Heart left ventricle (tissue), 16 donors: ENCODE results near the gene PDZD4. TPM values are rescaled to one million over a fixed set of nuclear protein-coding genes. Genes with fewer than 3 reads are reported as not detected.

Experiments used
- ATAC-seq, 4 donors: fragments of 200-7000 bp; cut with Tn5 transposase; one replicate each; pipeline ENCODE4 v1.9.1; 2020 to 2022; ENCODE audit warnings: moderate library complexity in 4 of 4, mild to moderate bottlenecking in 3 of 4, moderate number of reproducible peaks in 1 of 4
- DNase-seq, 5 donors: peaks; one replicate each; pipeline ENCODE4 v3.0.0-alpha.2; 2020
- H3K27ac ChIP-seq, 12 donors: fragments of 200-600 bp; sonication (generic) in 4 of 12; one replicate each; pipeline versions ENCODE4 v1.5.0 to v1.8.0; 2016 to 2022; ENCODE audit warnings: mild to moderate bottlenecking in 2 of 12
- H3K27me3 ChIP-seq, 9 donors: fragments of 200-600 bp; sonication (generic) in 2 of 9; one replicate each; pipeline versions ENCODE4 v1.5.1 to v1.8.0; 2016 to 2022; ENCODE audit warnings: mild to moderate bottlenecking in 3 of 9
- H3K36me3 ChIP-seq, 9 donors: fragments of 200-600 bp; sonication (generic) in 2 of 9; one replicate each; pipeline versions ENCODE4 v1.5.0 to v1.8.0; 2018 to 2022; ENCODE audit warnings: mild to moderate bottlenecking in 2 of 9
- H3K4me1 ChIP-seq, 12 donors: fragments of 200-600 bp; sonication (generic) in 4 of 12; one replicate each; pipeline versions ENCODE4 v1.5.0 to v1.8.0; 2016 to 2022; ENCODE audit warnings: mild to moderate bottlenecking in 3 of 12
- H3K4me3 ChIP-seq, 12 donors: fragments of 200-600 bp; sonication (generic) in 4 of 12; one replicate each; pipeline versions ENCODE4 v1.5.0 to v1.8.0; 2017 to 2022; ENCODE audit warnings: mild to moderate bottlenecking in 9 of 12, moderate library complexity in 4 of 12
- H3K9me3 ChIP-seq, 12 donors: fragments of 200-600 bp; sonication (generic) in 4 of 12; one replicate each; pipeline versions ENCODE4 v1.5.0 to v1.8.0; 2016 to 2022; ENCODE audit warnings: mild to moderate bottlenecking in 1 of 12
- POLR2A ChIP-seq, 2 donors: fragments of 450-650 bp; IDR thresholded peaks; one replicate each; pipeline ENCODE4 v1.6.1; 2017; ENCODE audit warnings: antibody characterized with exemption in 2 of 2, mild to moderate bottlenecking in 2 of 2, moderate library complexity in 2 of 2
- WGBS, 4 donors: extraction: QIAGEN DNeasy Blood & Tissue Kit in 2 of 4; methylation state at CpG; one replicate each; pipeline versions ENCODE4 v1.1.5 to v1.1.7; 2013 to 2018; 5-methylcytosine and 5-hydroxymethylcytosine counted together
- intact Hi-C, 10 donors: fragments of 100-400 bp; cut with DNase I; formaldehyde crosslinking; loops; one replicate each; pipeline versions ENCODE4 v1.11.1 to v1.14.2; 2022
- polyA plus RNA-seq, 2 donors: library from polyadenylated mRNA; stranded (reverse); fragments of 200-250 nt; gene quantifications; one replicate each; pipeline ENCODE4 v1.2.3, GENCODE V29; 2013
- total RNA-seq, 9 donors: library from RNA; depleted of rRNA in 2 of 9; stranded (reverse); fragments of >200 nt in 2 of 9; fragmentation: NEBNext Ultra II Directional in 3 of 9; extraction: Animal tissue kit (Norgen Biotek cat#: 25700) in 3 of 9; gene quantifications; one replicate each; pipeline versions ENCODE4 v1.1.0 to v1.2.4, GENCODE V29; 2016 to 2023
- TF ChIP-seq, protein P1 (sequence below), 12 donors: fragments of 200-600 bp; sonication (generic) in 4 of 12; IDR thresholded peaks; one replicate each; pipeline versions ENCODE4 v1.5.0 to v1.8.0; 2018 to 2022; ENCODE audit warnings: antibody characterized with exemption in 12 of 12, mild to moderate bottlenecking in 5 of 12
- donor health status: ischemic (EF 13 %, LVEDD 7.1; RV severe dilation, severe dysfunction).
- donor health status: healthy with polysubstance abuse.
- donor health status: DM: no; HTN: yes; CAD: no.
- donor health status: DM: no; HTN: no; CAD: no.
- donor health status: ischemic (EF 25% LVEDD 6.9; RV normal size, moderate dysfunction).
- donor health status: ischemic (EF 25% LVEDD 5.7; RV mildly dilated, moderate dysfunction).
- donor health status: healthy.
- donor health status: DM: yes; HTN: yes; CAD: no.
- donor health status: ischemic (EF 35%, LVEDD 5.7; RV mildly dilated, moderate dysfunction).
- donor health status: nonischemic (EF 11% LVEDD 7.7; RV severe dilation, severe dysfunction).
- donor health status: DM: yes; HTN: yes; CAD: no.
- donor health status: PGD.
- donor health status: ischemic (EF 29% LVEDD 5.4; RV normal size, mild dysfunction).
- donor health status: nonischemic (EF 23%, LVEDD 6.1; RV moderate dilation, normal function).

Gene PDZD4
- total and polyA plus RNA-seq, 11 donors: 1.7 to 4.0 (median 2.4) TPM

GRCh38 chrX:153828723-153829548 is 1.4 kb downstream of the PDZD4 start:
- no peaks in the 10 kb centered on the region for H3K9me3 ChIP-seq
- no peaks in the 10 kb centered on the region for H3K36me3 ChIP-seq
- intact Hi-C loops: loop anchor here in 1 of 10 donors (5.0 kb wide), 2 partner anchors 58 to 73 kb away; partner anchors contain the start of genes AVPR2 and L1CAM
- no peak for DNase-seq
- H3K27me3 ChIP-seq: peaks cover 0 to 81% (median 0%) of the 10 kb centered on the region in 9 donors
- H3K4me3 ChIP-seq: peak overlapping the region; percentile 19 to 59 (median 49)
- peaks cover 0 to 23% (median 0%) of the 10 kb centered on the region in 12 donors for H3K4me1 ChIP-seq
- ATAC-seq: peak in 2 of 4 donors; percentile 11 to 40
- TF ChIP-seq, protein P1, sequence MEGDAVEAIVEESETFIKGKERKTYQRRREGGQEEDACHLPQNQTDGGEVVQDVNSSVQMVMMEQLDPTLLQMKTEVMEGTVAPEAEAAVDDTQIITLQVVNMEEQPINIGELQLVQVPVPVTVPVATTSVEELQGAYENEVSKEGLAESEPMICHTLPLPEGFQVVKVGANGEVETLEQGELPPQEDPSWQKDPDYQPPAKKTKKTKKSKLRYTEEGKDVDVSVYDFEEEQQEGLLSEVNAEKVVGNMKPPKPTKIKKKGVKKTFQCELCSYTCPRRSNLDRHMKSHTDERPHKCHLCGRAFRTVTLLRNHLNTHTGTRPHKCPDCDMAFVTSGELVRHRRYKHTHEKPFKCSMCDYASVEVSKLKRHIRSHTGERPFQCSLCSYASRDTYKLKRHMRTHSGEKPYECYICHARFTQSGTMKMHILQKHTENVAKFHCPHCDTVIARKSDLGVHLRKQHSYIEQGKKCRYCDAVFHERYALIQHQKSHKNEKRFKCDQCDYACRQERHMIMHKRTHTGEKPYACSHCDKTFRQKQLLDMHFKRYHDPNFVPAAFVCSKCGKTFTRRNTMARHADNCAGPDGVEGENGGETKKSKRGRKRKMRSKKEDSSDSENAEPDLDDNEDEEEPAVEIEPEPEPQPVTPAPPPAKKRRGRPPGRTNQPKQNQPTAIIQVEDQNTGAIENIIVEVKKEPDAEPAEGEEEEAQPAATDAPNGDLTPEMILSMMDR (IDR thresholded peaks at IDR 0.05): peak in 1 of 12 donors; percentile 22
- no peak for TF ChIP-seq POLR2A (IDR thresholded peaks at IDR 0.05)
- peak overlapping the region in 3 of 12 donors; percentile 9 to 68 (median 56) for H3K27ac ChIP-seq
- WGBS, 4 donors: 4 to 28% (median 16%) methylated on average over 39 to 50 of the region's 50 CpGs

DNA sequence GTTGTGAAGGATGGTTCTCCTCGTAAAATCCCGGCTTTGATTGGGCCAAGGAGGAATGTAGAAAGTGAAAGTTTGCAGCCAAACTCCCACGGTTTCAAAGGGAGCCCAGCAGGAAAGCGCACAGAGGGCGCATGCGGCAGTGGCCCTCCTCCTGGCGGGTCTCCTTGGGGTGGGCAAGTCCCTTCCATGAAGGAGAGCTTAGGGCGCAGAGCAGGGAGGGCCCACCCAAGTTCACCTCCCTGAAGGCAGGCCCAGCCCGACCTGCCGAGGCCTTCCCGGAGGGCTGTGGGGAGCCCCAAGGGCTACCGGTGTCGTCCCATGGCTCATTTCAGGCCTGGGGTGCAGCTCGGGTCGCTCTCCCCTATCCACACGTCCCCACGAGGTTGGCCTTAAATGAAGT is 2.0 kb downstream of the PDZD4 start:
- 27 to 46% (median 43%) methylated on average over 8 to 17 of the region's 17 CpGs for WGBS, 4 donors
- no peak for DNase-seq
- Histone ChIP-seq H3K4me3 (peak overlapping the region in 8 of 12 donors; percentile 4 to 59 (median 51)), H3K27ac (peak overlapping the region in 3 of 12 donors; percentile 9 to 68 (median 56)), H3K4me1 (peaks cover 0 to 23% (median 0%) of the 10 kb centered on the region in 12 donors), H3K9me3 (no peaks in the 10 kb centered on the region), H3K27me3 (peaks cover 0 to 78% (median 0%) of the 10 kb centered on the region in 9 donors), H3K36me3 (no peaks in the 10 kb centered on the region)
- intact Hi-C loops: loop anchor here in 1 of 10 donors (5.0 kb wide), 2 partner anchors 59 to 74 kb away; partner anchors contain the start of genes AVPR2 and L1CAM
- ATAC-seq: no peak
- TF ChIP-seq, protein P1 (IDR thresholded peaks at IDR 0.05): no peak
- TF ChIP-seq POLR2A (IDR thresholded peaks at IDR 0.05): no peak

DNA sequence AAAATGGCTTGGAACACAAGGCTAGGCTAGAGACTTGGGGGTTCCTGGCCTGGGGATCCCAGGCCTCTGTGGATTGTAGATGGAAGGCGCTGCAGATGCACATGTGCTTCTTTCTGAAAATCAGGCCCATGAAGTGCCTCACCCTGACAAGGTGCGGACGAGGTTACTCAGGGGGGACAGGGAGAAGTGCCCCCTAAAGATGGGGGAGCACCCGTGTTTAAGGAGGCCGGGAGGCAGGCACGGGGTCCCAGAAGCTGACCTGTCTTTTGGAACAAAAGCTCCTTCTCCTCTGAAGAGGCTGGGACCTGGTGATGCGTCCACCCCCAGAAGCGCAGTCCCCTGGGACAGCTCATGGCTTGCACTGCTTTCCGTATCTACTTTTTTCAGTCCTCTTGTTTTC is 2.4 kb downstream of the PDZD4 start:
- H3K4me1 ChIP-seq: peaks cover 0 to 23% (median 0%) of the 10 kb centered on the region in 12 donors
- no peaks in the 10 kb centered on the region for H3K9me3 ChIP-seq
- peaks cover 0 to 76% (median 0%) of the 10 kb centered on the region in 9 donors for H3K27me3 ChIP-seq
- peak overlapping the region in 2 of 12 donors; percentile 54 to 59 for H3K4me3 ChIP-seq
- 70 to 90% (median 77%) methylated on average over 9 of the region's 9 CpGs for WGBS, 4 donors
- DNase-seq: no peak
- no peak for ATAC-seq
- intact Hi-C loops: loop anchor here in 1 of 10 donors (5.0 kb wide), 2 partner anchors 59 to 74 kb away; partner anchors contain the start of genes AVPR2 and L1CAM
- TF ChIP-seq, protein P1 (IDR thresholded peaks at IDR 0.05): no peak
- TF ChIP-seq POLR2A (IDR thresholded peaks at IDR 0.05): no peak
- H3K36me3 ChIP-seq: no peaks in the 10 kb centered on the region
- H3K27ac ChIP-seq: peak overlapping the region in 1 of 12 donors; percentile 68

DNA sequence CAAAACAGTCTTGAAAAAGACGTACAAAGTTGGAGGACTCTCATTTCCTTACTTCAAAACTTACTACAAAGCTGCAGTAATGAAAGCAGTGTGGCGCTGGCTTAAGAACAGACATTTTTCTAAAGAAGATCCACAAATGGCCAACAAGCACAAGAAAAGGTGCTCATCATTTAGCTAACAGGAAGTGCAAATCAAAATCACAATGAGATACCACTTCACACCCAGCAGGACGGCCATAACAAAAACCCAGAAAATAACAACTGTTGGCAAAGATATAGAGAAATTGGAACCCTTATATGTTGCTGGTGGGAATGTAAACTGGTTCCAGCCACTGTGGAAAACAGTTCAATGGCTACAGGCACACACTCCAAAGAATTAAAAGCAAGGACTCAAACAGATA is 3.3 kb downstream of the PDZD4 start:
- no peak overlapping the region for H3K27ac ChIP-seq
- no peak overlapping the region for H3K4me3 ChIP-seq
- H3K36me3 ChIP-seq: no peaks in the 10 kb centered on the region
- intact Hi-C loops: loop anchor here in 1 of 10 donors (5.0 kb wide), 2 partner anchors 60 to 75 kb away; partner anchors contain the start of genes AVPR2 and L1CAM
- no peaks in the 10 kb centered on the region for H3K9me3 ChIP-seq
- H3K27me3 ChIP-seq: peaks cover 0 to 71% (median 0%) of the 10 kb centered on the region in 9 donors
- DNase-seq (no peak), ATAC-seq (no peak)
- peaks cover 0 to 23% (median 0%) of the 10 kb centered on the region in 12 donors for H3K4me1 ChIP-seq
- WGBS, 4 donors: 65 to 83% (median 73%) methylated on average over 3 of the region's 3 CpGs
- no peak for TF ChIP-seq POLR2A (IDR thresholded peaks at IDR 0.05)
- TF ChIP-seq, protein P1 (IDR thresholded peaks at IDR 0.05): no peak
